RWPE1 (cell line): Measurements from ENCODE around the gene TECPR2.

Experiments used
- CTCF ChIA-PET: fragments of 350-600 bp; sonication (Branson Sonifier 250); formaldehyde crosslinking; extraction: SDS; loops from one replicate; lab custom pipeline; 2021; lab: Yijun Ruan, JAX
- POLR2A ChIA-PET: fragments of 400-600 bp; formaldehyde crosslinking; extraction: SDS; loops from one replicate; lab custom pipeline; 2020; ENCODE audit warnings: antibody characterized with exemption; ENCODE audit not compliant: low non-redundant PET; lab: Yijun Ruan, JAX
- DNase-seq: peaks from one replicate; pipeline ENCODE4 v3.0.0; 2012; ENCODE audit warnings: low spot score
- H3K27ac ChIP-seq: fragments of 450-650 bp; 2 replicates; pipeline ENCODE4 v1.5.1; 2017
- CTCF ChIP-seq: fragments of 450-650 bp; conservative IDR thresholded peaks from 2 replicates; pipeline ENCODE4 v1.5.1; 2017; ENCODE audit warnings: low read depth, mild to moderate bottlenecking

The TECPR2 gene

GRCh38 chr14:102362084-102362483 lies 657 bp upstream of the TECPR2 start:
- no peak for TF ChIP-seq CTCF
- H3K27ac ChIP-seq = peak overlapping the region; percentile 87
- ChIA-PET CTCF (interaction anchor here (0.7 kb wide), 1 partner anchor 232 kb away, joined by 4 read pairs; no protein-coding TSS in a partner anchor), POLR2A (interaction anchor here (0.7 kb wide), 1 partner anchor 14 kb away, joined by 3 read pairs; no protein-coding TSS in a partner anchor)
- DNase-seq = peak; percentile 52

GRCh38 chr14:102363182-102363943 lies 622 bp downstream of the TECPR2 start:
- no peak for TF ChIP-seq CTCF
- peak overlapping the region; percentile 87 for H3K27ac ChIP-seq
- ChIA-PET CTCF (interaction anchor here (0.6 kb wide), 1 partner anchor 204 kb away, joined by 3 read pairs; no protein-coding TSS in a partner anchor), POLR2A (no interaction called here)
- peak; percentile 49 for DNase-seq

- ChIA-PET CTCF (no interaction called here), POLR2A (no interaction called here)
- H3K27ac ChIP-seq = peak overlapping the region; percentile 9; the same call in 1 of the 2 replicates
- no peak for TF ChIP-seq CTCF
- DNase-seq = no peak
Measured at GRCh38 chr14:102370305-102370809, 7.6 kb downstream of the TECPR2 start.

- no peak for TF ChIP-seq CTCF
- CTCF ChIA-PET = interaction anchor here (0.6 kb wide), 1 partner anchor 335 kb away, joined by 3 read pairs; no protein-coding TSS in a partner anchor
- H3K27ac ChIP-seq = no peak overlapping the region
- POLR2A ChIA-PET = interaction anchor here (0.6 kb wide), 1 partner anchor 110 kb away, joined by 5 read pairs; no protein-coding TSS in a partner anchor
- DNase-seq = no peak
Measured at GRCh38 chr14:102371361-102371760, 8.6 kb downstream of the TECPR2 start.

GRCh38 chr14:102373110-102373509 lies 10.4 kb downstream of the TECPR2 start:
- no peak overlapping the region for H3K27ac ChIP-seq
- DNase-seq = no peak
- TF ChIP-seq CTCF = no peak
- ChIA-PET CTCF (no interaction called here), POLR2A (no interaction called here)

GRCh38 chr14:102374264-102374663 lies 11.5 kb downstream of the TECPR2 start:
- no peak for DNase-seq
- TF ChIP-seq CTCF = no peak
- CTCF ChIA-PET = no interaction called here
- no peak overlapping the region for H3K27ac ChIP-seq
- POLR2A ChIA-PET = no interaction called here
